ENCODE measurements around the gene CACNA2D1.
"Not testable (repeated sequence)": the region's sequence is repeated elsewhere in the genome, so short reads cannot be mapped to it uniquely, and the experiment has no call there.

Gene CACNA2D1

GRCh38 chr7:82049442-82049841, 394.1 kb downstream of the CACNA2D1 start:
- DNase-seq (ENCODE audit: low spot score): no peak

- DNase-seq (ENCODE audit: low spot score): peak; percentile 50
Observed at GRCh38 chr7:82044497-82045080, 399.0 kb downstream of the CACNA2D1 start.

- DNase-seq (ENCODE audit: low spot score): no peak
Observed at GRCh38 chr7:82039621-82040020, 404.0 kb downstream of the CACNA2D1 start.

DNA sequence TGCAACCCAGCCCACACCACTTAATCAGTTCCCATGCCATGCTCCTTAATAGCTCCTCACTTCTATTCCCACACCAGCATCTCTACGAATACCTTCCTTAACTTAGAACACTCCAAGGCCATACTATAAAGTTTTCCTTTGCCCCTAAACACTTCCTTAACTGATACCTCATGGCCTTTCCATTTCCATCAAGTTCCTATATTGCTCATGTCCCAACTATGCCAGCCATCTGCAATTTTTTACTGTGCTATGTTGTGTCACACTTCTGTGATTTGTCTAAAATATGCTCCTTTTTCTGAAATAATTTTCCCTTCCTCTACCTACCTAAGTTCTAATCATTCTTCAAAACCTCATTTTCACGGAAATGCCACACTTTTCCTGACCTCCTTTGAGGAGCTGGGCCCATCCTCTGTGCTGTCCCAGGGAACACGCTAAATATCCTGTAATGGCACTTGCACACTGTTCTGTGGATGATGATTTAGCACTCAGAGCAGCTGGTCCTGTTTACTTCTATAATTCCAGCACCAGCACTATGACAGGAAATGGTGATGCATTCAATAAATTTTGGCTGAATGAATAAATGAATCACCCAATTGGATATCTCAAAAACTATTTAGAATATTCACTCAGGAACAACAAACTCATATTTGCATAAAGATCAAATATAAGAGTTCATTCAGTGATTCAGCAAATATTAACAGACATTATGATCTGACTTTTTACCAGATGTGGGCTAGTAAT, 407.3 kb downstream of the CACNA2D1 start:
- peak; percentile 29 for DNase-seq (ENCODE audit: low spot score)

GRCh38 chr7:82035456-82035855, 408.1 kb downstream of the CACNA2D1 start:
- no peak for DNase-seq (ENCODE audit: low spot score)

DNA sequence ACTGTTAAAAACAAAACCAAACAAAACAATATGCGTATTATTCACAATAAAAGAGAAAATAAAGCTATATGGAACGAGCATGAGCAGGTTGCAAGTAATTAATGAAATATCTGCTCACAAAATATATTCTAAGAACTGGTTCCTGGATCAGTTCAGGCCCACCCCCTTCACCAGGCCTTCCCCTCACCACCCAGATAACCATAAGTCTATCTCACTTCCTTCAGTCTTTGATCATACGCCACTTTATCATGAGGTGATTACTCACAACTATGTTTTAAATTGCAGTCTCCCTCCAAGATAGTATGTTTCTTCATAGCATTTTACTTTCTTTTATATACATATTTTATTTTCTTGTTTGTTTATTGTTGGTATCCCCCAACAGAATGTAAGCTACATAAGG, 410.7 kb downstream of the CACNA2D1 start:
- no peak for DNase-seq (ENCODE audit: low spot score)

DNA sequence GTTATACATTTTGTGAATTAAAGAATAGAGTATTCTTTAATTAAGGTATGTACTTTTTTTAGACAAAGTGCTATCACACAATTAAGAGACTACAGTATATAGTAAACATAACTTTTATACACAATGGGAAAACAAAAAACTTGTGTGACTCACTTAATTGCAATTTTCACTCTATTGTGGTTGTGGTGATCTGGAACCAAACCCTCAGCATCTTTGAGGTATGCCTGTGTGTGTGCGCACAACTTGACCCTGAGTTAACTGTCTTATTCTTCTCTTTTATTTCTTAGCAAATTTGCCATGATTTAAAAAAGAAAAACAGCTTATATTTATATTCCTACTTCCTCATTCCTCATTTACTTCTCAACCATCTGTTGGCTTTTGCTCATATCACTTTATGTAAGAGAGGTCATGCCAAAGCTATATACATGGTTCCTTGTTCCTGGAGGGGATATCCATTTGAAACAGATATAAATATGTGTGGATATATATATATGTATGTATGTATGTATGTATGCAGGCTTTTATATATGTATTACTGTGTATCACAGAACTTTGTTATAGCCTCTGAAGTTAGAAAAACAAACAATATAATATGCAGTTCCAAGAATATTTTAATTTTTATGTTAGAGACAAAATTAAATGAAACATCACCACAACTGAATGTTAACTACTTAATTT, 414.2 kb downstream of the CACNA2D1 start:
- peak; percentile 19 for DNase-seq (ENCODE audit: low spot score)

DNA sequence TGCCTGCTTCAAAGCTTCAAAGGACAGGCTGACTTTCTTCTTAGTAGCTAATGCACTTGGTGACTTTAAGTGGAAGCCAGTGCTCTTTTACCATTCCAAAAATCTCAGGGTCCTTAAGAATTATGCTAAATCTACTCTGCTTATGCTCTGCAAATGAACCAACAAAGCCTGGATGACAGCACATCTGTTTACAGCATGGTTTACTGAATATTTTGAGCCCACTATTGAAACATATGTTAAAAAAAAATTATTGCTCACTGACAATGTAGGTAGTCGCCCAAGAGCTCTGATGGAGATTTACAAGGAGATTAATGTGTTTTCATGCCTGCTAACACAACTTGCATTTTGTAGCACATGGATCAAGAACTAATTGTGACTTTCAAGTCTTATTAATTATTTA, 415.5 kb downstream of the CACNA2D1 start:
- DNase-seq (ENCODE audit: low spot score): no peak

- DNase-seq (ENCODE audit: low spot score): no peak
Observed at GRCh38 chr7:82021713-82022112, 421.9 kb downstream of the CACNA2D1 start.

DNA sequence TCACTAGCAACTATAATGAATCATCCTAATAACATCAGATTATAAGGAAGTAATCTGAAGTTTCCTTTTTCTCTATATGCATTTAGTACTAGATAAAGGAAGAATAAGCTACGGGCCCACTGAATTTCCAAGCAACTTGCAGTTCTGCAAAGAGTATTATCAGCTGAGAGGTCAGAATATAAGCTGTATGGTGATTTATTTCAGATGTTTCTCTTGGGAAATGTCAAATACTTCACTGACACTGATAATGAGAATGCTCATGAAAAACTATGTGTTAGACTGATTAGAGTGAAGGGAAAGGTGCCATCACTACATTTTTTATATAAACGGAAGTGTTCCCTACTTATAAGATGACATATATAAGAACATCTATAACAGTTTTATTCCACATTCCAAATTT, 422.5 kb downstream of the CACNA2D1 start:
- no peak for DNase-seq (ENCODE audit: low spot score)

- DNase-seq (ENCODE audit: low spot score): no peak
Observed at GRCh38 chr7:82019551-82020475, 423.8 kb downstream of the CACNA2D1 start.

DNA sequence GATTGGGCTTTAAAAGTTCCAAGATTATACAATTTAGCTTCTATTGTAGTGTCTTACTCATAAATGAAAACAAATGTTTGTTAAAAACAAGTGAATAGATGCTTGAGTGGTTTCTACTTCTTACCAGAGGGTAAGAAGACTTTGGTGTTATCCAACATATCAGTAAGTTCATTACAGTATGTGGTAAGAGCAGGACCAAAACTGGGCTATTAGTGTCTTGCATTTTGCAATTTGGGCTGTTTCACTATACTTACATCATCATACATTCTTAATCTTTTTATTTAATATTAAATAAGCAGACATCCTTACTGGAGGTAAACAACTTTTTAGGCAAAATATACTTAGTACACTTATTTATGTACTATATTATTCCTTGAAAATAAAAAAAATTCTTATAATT, 425.4 kb downstream of the CACNA2D1 start:
- no peak for DNase-seq (ENCODE audit: low spot score)

DNA sequence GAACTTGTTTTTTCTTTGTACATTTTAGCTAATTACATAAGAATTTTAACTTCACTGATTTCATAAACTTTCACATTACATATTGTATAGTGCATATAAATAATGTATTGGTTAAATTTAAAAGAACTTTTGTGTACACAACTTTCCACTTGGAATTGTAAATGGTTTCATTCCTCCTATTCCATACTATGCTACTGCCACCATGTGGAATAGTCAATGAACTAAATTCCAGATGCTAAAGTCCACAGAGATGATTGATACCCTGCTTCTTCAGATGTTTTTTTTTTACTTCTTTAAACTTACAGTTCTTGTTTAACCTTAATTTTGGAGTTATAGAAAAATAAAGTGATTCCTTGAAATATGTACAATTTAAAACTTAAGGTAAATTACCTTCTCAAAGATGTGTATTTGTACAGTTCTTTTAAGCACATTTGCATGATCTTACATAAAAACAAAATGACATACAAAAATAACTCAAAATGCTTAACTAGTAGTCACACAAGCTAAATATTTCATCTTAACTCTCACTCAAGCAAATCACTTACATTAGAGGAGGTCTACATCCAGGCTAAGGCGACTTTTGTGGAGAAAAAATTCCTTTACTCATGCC, 426.1 kb downstream of the CACNA2D1 start:
- DNase-seq (ENCODE audit: low spot score): peak; percentile 34

- DNase-seq (ENCODE audit: low spot score): no peak
Observed at GRCh38 chr7:82015751-82016150, 427.8 kb downstream of the CACNA2D1 start.

DNA sequence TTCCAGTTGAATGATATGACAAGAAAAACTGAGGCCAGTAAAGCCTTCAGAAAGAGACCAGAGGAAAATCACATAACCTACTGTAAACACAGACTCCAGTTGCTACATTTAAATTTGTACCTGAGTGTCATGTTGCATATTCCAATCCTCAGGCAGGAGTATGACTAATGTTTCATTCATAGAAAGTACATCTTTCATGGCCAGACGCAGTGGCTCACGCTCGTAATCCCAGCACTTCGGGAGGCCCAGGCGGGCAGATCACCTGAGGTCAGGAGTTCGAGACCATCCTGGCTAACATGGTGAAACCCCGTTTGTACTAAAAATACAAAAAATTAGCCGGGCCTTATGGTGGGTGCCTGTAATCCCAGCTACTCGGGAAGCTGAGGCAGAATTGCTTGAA, 429.0 kb downstream of the CACNA2D1 start:
- DNase-seq (ENCODE audit: low spot score): not testable (repeated sequence)

DNA sequence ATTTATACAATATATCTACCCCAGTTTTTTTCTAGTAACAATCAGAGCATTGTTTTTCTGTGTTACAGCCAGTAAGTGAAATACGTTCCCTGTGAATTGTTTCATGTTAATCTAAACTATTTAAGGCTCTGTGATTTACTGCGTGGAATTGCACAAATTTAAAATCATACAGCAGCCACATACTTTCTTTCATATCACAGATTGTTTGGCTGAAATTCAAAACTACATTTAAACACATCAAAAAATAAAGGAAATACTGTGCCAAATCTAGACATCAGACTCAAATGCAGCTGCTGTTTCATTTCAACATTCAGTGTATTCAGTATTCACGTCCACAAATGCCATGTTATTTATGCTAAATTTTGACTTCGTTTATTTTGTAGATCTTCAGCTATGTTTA, 431.1 kb downstream of the CACNA2D1 start:
- no peak for DNase-seq (ENCODE audit: low spot score)

- DNase-seq (ENCODE audit: low spot score): no peak
Observed at GRCh38 chr7:82010416-82010815, 433.2 kb downstream of the CACNA2D1 start.

- no peak for DNase-seq (ENCODE audit: low spot score)
Observed at GRCh38 chr7:82007315-82007714, 436.3 kb downstream of the CACNA2D1 start.

- no peak for DNase-seq (ENCODE audit: low spot score)
Observed at GRCh38 chr7:82005056-82005455, 438.5 kb downstream of the CACNA2D1 start.

GRCh38 chr7:81993186-81993585, 450.4 kb downstream of the CACNA2D1 start:
- peak; percentile 40 for DNase-seq (ENCODE audit: low spot score)

DNA sequence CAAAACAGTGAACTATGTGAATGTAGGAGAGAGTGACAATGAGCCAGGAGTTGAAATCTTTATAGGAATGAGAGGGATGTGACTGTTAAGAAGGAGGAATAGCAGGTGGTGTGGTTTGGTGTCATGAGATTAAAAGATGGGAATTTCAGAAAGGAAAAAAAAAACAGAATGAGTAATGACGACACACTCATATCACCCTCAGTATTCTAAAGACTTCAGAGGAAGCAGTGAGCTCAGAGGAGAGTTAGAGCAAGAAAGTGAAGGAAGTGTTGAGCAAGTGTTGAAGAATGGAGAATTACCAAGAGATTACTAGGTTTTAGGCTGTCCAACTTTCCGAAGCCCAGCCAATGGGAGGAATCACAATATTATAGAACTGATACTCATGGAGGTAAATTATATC, 453.2 kb downstream of the CACNA2D1 start:
- DNase-seq (ENCODE audit: low spot score): peak; percentile 75
